ENCODE data around the gene LENEP. TPM values are rescaled to one million over a fixed set of nuclear protein-coding genes. Genes with fewer than 3 reads are reported as not detected.
"Not testable (repeated sequence)": the region's sequence is repeated elsewhere in the genome, so short reads cannot be mapped to it uniquely, and the experiment has no call there.

LENEP gene
- total RNA-seq, 3 donors from 2014 or later: not detected

DNA sequence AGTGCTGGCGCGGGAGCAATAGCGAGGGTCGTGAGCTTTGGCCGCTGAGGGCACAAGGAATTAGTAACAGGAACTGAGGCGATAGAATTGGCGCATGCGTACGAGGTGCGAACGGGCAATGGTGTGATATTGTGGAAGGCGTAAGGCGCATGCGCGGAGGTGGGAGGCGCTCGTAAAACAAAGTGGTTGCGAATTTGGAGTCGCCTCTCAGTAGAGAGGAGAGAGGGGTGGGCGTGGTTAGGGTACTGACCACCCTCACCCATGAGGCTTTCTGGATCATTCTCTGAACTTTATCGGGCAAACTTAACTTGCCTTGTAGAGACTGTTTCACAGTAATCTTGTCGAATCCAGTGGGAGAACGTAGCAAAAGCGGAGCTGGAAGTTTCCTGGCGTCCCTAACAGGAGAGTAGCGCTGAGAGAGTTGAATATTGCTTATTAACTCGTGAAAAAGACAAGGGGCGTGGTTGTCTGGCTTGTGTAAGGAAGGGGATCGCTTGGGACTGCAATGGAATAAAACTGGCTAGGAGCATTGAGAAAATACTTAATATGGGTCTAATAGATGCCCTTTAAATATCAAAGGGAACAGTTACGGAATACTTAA is 18.5 kb upstream of the LENEP start:
- H3K4me3 ChIP-seq: peak overlapping the region; percentile 57 to 76 (median 76)
- peak; percentile 94 for DNase-seq (ENCODE audit: low spot score in 2 of 2)
- H3K4me1 ChIP-seq: peaks cover 12 to 23% of the 10 kb centered on the region in 2 donors
- H3K27me3 ChIP-seq: no peaks in the 10 kb centered on the region
- TF ChIP-seq POLR2AphosphoS5 (IDR thresholded peaks at IDR 0.05) (peak in 2 of 3 donors; percentile 30 to 70), POLR2A (IDR thresholded peaks at IDR 0.05) (no peak)
- TF ChIP-seq, protein P1, sequence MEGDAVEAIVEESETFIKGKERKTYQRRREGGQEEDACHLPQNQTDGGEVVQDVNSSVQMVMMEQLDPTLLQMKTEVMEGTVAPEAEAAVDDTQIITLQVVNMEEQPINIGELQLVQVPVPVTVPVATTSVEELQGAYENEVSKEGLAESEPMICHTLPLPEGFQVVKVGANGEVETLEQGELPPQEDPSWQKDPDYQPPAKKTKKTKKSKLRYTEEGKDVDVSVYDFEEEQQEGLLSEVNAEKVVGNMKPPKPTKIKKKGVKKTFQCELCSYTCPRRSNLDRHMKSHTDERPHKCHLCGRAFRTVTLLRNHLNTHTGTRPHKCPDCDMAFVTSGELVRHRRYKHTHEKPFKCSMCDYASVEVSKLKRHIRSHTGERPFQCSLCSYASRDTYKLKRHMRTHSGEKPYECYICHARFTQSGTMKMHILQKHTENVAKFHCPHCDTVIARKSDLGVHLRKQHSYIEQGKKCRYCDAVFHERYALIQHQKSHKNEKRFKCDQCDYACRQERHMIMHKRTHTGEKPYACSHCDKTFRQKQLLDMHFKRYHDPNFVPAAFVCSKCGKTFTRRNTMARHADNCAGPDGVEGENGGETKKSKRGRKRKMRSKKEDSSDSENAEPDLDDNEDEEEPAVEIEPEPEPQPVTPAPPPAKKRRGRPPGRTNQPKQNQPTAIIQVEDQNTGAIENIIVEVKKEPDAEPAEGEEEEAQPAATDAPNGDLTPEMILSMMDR (IDR thresholded peaks at IDR 0.05): no peak
- peak overlapping the region; percentile 99 to 100 for H3K27ac ChIP-seq
- H3K9me3 ChIP-seq: no peaks in the 10 kb centered on the region
- intact Hi-C loops (cut with DNase I; ENCODE audit: low total_unique reads): no loop called here
- no peaks in the 10 kb centered on the region for H3K36me3 ChIP-seq

DNA sequence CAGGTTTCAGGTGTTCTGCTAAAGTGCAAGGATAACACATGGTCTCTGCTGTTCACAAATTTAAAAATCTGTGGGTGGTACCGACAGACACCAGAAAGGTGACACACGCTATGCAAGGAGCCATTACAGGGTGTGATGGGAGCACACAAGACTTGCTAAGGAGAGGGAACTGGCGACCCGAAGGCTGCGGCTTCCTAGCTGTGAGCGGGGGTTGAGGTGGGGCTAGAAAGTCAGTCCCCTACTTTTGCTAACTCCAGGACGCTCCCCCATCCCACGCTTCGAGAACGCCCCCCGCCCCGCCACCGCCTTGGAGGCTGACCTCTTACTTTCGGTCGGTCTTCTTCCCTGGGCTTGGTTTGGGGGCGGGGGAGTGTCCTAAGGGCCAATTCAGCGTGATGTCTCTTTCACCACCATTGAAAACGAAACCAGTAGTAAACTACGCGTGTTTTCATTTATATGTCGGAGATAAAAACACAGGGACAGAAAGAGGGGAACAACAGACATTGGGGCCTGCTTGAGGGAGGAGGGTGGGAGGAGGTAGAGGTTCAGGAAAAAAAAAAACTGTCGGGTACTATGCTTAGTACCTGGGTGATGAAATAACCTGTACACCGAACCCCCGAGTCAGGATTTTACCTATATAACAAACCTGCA is 17.9 kb upstream of the LENEP start:
- H3K27ac ChIP-seq: peak overlapping the region; percentile 99 to 100
- no peak for TF ChIP-seq POLR2AphosphoS5 (IDR thresholded peaks at IDR 0.05)
- TF ChIP-seq, protein P1 (IDR thresholded peaks at IDR 0.05): no peak
- H3K9me3 ChIP-seq: no peaks in the 10 kb centered on the region
- intact Hi-C loops (cut with DNase I; ENCODE audit: low total_unique reads): no loop called here
- H3K4me1 ChIP-seq: peaks cover 12 to 20% of the 10 kb centered on the region in 2 donors
- peak overlapping the region; percentile 57 to 76 (median 76) for H3K4me3 ChIP-seq
- H3K27me3 ChIP-seq: no peaks in the 10 kb centered on the region
- DNase-seq (ENCODE audit: low spot score in 2 of 2): peak; percentile 63 to 71
- no peaks in the 10 kb centered on the region for H3K36me3 ChIP-seq

DNA sequence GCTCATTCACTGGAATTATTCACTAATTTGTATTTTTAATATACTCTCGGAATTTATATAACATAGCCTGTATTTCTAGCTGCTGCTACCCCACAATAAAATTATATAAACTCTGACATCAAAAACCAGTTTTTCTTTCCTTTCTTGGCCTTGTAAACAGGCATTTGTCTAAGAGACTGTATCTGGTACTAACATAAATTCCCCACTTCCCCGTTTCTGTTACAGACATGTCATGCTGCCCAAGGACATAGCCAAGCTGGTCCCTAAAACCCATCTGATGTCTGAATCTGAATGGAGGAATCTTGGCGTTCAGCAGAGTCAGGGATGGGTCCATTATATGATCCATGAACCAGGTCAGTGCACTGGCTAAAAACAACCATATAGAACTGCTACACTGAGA is 15.6 kb upstream of the LENEP start:
- H3K27me3 ChIP-seq; H3K4me3 ChIP-seq; DNase-seq (ENCODE audit: low spot score in 2 of 2); H3K36me3 ChIP-seq; H3K9me3 ChIP-seq; intact Hi-C loops (cut with DNase I; ENCODE audit: low total_unique reads): not testable (repeated sequence)
- H3K4me1 ChIP-seq: peaks cover 4 to 16% of the 10 kb centered on the region in 2 donors
- H3K27ac ChIP-seq: peak overlapping the region in 1 of 2 donors; percentile 8

DNA sequence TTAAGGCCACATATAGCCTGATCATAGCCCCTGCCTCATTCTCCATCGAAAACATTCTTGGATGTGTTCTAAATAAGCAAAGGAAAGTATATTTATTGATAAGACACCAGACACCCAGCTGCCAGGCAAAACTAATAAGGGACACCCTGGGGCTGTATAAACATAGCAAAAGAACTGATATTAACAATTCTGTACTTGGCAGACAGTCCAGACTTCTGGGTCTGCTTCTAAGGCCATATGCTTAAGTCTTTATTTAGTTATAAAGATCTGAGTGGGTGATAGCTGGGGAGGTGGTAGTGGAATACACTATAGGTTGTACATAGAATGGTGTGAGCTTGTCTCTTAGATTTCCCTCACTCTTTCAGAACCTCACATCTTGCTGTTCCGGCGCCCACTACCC is 15.0 kb upstream of the LENEP start:
- no peak for DNase-seq (ENCODE audit: low spot score in 2 of 2)
- no peaks in the 10 kb centered on the region for H3K9me3 ChIP-seq
- H3K4me1 ChIP-seq: peaks cover 4 to 16% of the 10 kb centered on the region in 2 donors
- H3K27me3 ChIP-seq: no peaks in the 10 kb centered on the region
- H3K36me3 ChIP-seq: no peaks in the 10 kb centered on the region
- no peak overlapping the region for H3K4me3 ChIP-seq
- no peak overlapping the region for H3K27ac ChIP-seq
- intact Hi-C loops (cut with DNase I; ENCODE audit: low total_unique reads): no loop called here
- TF ChIP-seq POLR2A (IDR thresholded peaks at IDR 0.05) (no peak), POLR2AphosphoS5 (IDR thresholded peaks at IDR 0.05) (no peak)
- TF ChIP-seq, protein P1 (IDR thresholded peaks at IDR 0.05): no peak

DNA sequence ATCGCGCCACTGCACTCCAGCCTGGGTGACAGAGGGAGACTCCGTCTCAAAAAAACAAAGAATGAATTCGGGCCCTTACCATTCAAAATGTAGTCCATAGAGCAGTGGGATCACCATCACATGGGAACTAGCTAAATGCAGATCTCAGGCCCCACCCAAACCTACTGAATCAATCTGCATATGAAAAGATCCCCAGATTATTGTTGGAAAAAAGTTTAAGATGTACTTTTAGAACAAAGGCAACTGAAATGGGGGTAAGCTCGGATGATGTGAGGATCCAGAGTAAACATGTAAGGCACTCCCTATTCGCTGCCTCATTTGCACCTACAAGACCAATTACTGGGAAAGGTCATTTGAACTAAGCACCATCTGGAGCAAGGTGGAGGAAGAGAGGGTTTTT is 11.0 kb upstream of the LENEP start:
- peak overlapping the region in 1 of 2 donors; percentile 82 for H3K27ac ChIP-seq
- H3K4me1 ChIP-seq: peaks cover 4 to 14% of the 10 kb centered on the region in 2 donors
- no peaks in the 10 kb centered on the region for H3K36me3 ChIP-seq
- DNase-seq (ENCODE audit: low spot score in 2 of 2): no peak
- H3K4me3 ChIP-seq: peak overlapping the region in 2 of 3 donors; percentile 67 to 78
- no peaks in the 10 kb centered on the region for H3K27me3 ChIP-seq
- TF ChIP-seq POLR2AphosphoS5 (IDR thresholded peaks at IDR 0.05): no peak
- TF ChIP-seq, protein P1 (IDR thresholded peaks at IDR 0.05): no peak
- no peak for TF ChIP-seq POLR2A (IDR thresholded peaks at IDR 0.05)
- intact Hi-C loops (cut with DNase I; ENCODE audit: low total_unique reads): no loop called here
- no peaks in the 10 kb centered on the region for H3K9me3 ChIP-seq
